Mesenchymal stem cell (in vitro differentiated cells and primary cell): ENCODE measurements around the gene ASH1L. TPM values are rescaled to one million over a fixed set of nuclear protein-coding genes. Genes with fewer than 3 reads are reported as not detected.
"Not testable (repeated sequence)": the region's sequence is repeated elsewhere in the genome, so short reads cannot be mapped to it uniquely, and the experiment has no call there.

Experiments
- DNase-seq: peaks from one replicate; pipeline ENCODE4 v3.0.0-alpha.2; 2013
- H2AFZ ChIP-seq: one replicate; pipeline ENCODE4 v1.6.1; 2013; ENCODE audit warnings: low read depth, mild to moderate bottlenecking, control low read depth, inconsistent platforms, low read length, moderate library complexity
- H2AK5ac ChIP-seq: 2 replicates; pipeline ENCODE4 v1.6.1; 2013; ENCODE audit warnings: low read length, moderate library complexity, mild to moderate bottlenecking, inconsistent platforms; ENCODE audit not compliant: severe bottlenecking
- H2BK120ac ChIP-seq: one replicate; pipeline ENCODE4 v1.6.1; 2013; ENCODE audit warnings: low read depth, mild to moderate bottlenecking, inconsistent platforms, low read length, moderate library complexity
- H2BK12ac ChIP-seq, 2 experiments: one replicate each; pipeline ENCODE4 v1.6.1; 2013; ENCODE audit warnings: inconsistent platforms in 2 of 2, low read length in 2 of 2, mild to moderate bottlenecking in 2 of 2, moderate library complexity in 2 of 2, control low read depth in 1 of 2
- H2BK15ac ChIP-seq: one replicate; pipeline ENCODE4 v1.6.1; 2013; ENCODE audit warnings: mild to moderate bottlenecking, low read depth, inconsistent platforms; ENCODE audit not compliant: poor library complexity, severe bottlenecking
- H2BK5ac ChIP-seq: 2 replicates; pipeline ENCODE4 v1.6.1; 2013; ENCODE audit warnings: low read depth, mild to moderate bottlenecking, low read length, control low read depth, inconsistent platforms; ENCODE audit not compliant: poor library complexity, severe bottlenecking
- H3K14ac ChIP-seq, 2 experiments: one replicate each; pipeline ENCODE4 v1.6.1; 2013; ENCODE audit warnings: inconsistent platforms in 2 of 2, low read length in 2 of 2, control low read depth in 1 of 2, mild to moderate bottlenecking in 1 of 2, moderate library complexity in 1 of 2
- H3K18ac ChIP-seq, 2 experiments: one replicate each; pipeline ENCODE4 v1.6.1; 2013; ENCODE audit warnings: inconsistent platforms in 2 of 2, low read length in 2 of 2, control low read depth in 1 of 2, low read depth in 1 of 2, mild to moderate bottlenecking in 1 of 2
- H3K23ac ChIP-seq, 2 experiments: one replicate each; pipeline ENCODE4 v1.6.1; 2013; ENCODE audit warnings: inconsistent platforms in 2 of 2, low read length in 2 of 2, mild to moderate bottlenecking in 2 of 2, moderate library complexity in 2 of 2, control low read depth in 1 of 2
- H3K27ac ChIP-seq: 2 replicates; pipeline ENCODE4 v1.5.1; 2013; ENCODE audit warnings: mild to moderate bottlenecking, moderate library complexity, low read length, control low read depth, inconsistent platforms; ENCODE audit not compliant: poor library complexity, severe bottlenecking
- H3K27me3 ChIP-seq, 2 experiments: 2 replicates each; pipeline versions ENCODE4 v1.6.1 to v1.7.0; 2013; ENCODE audit warnings: low read length in 2 of 2, mild to moderate bottlenecking in 2 of 2, moderate library complexity in 2 of 2, control low read depth in 1 of 2, inconsistent platforms in 1 of 2; ENCODE audit not compliant: control insufficient read depth in 1 of 2, insufficient read depth in 1 of 2
- H3K36me3 ChIP-seq, 2 experiments: 2 replicates each; pipeline versions ENCODE4 v1.6.1 to v1.7.0; 2013; ENCODE audit warnings: low read length in 2 of 2, control low read depth in 1 of 2, inconsistent platforms in 1 of 2, low read depth in 1 of 2, mild to moderate bottlenecking in 1 of 2; ENCODE audit not compliant: insufficient read depth in 2 of 2, control insufficient read depth in 1 of 2
- H3K4ac ChIP-seq, 2 experiments: one replicate each; pipeline ENCODE4 v1.6.1; 2013; ENCODE audit warnings: inconsistent platforms in 2 of 2, low read length in 2 of 2, mild to moderate bottlenecking in 2 of 2, moderate library complexity in 2 of 2, control low read depth in 1 of 2, low read depth in 1 of 2
- H3K4me1 ChIP-seq: 2 replicates; pipeline ENCODE4 v1.6.1; 2013; ENCODE audit warnings: low read depth, low read length, control low read depth; ENCODE audit not compliant: control insufficient read depth, insufficient read depth
- H3K4me2 ChIP-seq: 2 replicates; pipeline ENCODE4 v1.6.1; 2013; ENCODE audit warnings: low read length, mild to moderate bottlenecking, inconsistent platforms; ENCODE audit not compliant: poor library complexity, severe bottlenecking
- H3K4me3 ChIP-seq, 2 experiments: 2 replicates each; pipeline versions ENCODE4 v1.5.1 to v1.7.0; 2013; ENCODE audit warnings: low read length in 2 of 2, mild to moderate bottlenecking in 2 of 2, control low read depth in 1 of 2, low read depth in 1 of 2; ENCODE audit not compliant: insufficient read depth in 1 of 2
- H3K79me1 ChIP-seq: replicated peaks from 2 replicates; pipeline ENCODE4 v1.6.1; 2013; ENCODE audit warnings: mild to moderate bottlenecking, control low read depth, low read length, inconsistent platforms; ENCODE audit not compliant: poor library complexity, severe bottlenecking
- H3K9ac ChIP-seq: 2 replicates; pipeline ENCODE4 v1.7.0; 2013; ENCODE audit warnings: mild to moderate bottlenecking, low read length, moderate library complexity
- H3K9me3 ChIP-seq: 2 replicates; pipeline ENCODE4 v1.7.0; 2013; ENCODE audit warnings: mild to moderate bottlenecking, low read length; ENCODE audit not compliant: control insufficient read depth
- H4K8ac ChIP-seq: one replicate; pipeline ENCODE4 v1.6.1; 2013; ENCODE audit warnings: inconsistent platforms, mild to moderate bottlenecking, low read length, moderate library complexity
- H4K91ac ChIP-seq: one replicate; pipeline ENCODE4 v1.6.1; 2013; ENCODE audit warnings: mild to moderate bottlenecking, low read length, inconsistent platforms
- WGBS: methylation state at CpG from one replicate; pipeline ENCODE4 v1.1.7; 2013; ENCODE audit warnings: mixed read lengths; 5-methylcytosine and 5-hydroxymethylcytosine counted together
- polyA plus RNA-seq, 2 experiments: library from polyadenylated mRNA; stranded (reverse); fragments of 200-250 nt; gene quantifications; one replicate each; pipeline ENCODE4 v1.2.3, GENCODE V29; 2013

Gene ASH1L, protein sequence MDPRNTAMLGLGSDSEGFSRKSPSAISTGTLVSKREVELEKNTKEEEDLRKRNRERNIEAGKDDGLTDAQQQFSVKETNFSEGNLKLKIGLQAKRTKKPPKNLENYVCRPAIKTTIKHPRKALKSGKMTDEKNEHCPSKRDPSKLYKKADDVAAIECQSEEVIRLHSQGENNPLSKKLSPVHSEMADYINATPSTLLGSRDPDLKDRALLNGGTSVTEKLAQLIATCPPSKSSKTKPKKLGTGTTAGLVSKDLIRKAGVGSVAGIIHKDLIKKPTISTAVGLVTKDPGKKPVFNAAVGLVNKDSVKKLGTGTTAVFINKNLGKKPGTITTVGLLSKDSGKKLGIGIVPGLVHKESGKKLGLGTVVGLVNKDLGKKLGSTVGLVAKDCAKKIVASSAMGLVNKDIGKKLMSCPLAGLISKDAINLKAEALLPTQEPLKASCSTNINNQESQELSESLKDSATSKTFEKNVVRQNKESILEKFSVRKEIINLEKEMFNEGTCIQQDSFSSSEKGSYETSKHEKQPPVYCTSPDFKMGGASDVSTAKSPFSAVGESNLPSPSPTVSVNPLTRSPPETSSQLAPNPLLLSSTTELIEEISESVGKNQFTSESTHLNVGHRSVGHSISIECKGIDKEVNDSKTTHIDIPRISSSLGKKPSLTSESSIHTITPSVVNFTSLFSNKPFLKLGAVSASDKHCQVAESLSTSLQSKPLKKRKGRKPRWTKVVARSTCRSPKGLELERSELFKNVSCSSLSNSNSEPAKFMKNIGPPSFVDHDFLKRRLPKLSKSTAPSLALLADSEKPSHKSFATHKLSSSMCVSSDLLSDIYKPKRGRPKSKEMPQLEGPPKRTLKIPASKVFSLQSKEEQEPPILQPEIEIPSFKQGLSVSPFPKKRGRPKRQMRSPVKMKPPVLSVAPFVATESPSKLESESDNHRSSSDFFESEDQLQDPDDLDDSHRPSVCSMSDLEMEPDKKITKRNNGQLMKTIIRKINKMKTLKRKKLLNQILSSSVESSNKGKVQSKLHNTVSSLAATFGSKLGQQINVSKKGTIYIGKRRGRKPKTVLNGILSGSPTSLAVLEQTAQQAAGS (N-terminal part only)
- 8.8 TPM for polyA plus RNA-seq (2013, experiment 1 of 2)
- 8.1 TPM for polyA plus RNA-seq (2013, experiment 2 of 2)

DNA sequence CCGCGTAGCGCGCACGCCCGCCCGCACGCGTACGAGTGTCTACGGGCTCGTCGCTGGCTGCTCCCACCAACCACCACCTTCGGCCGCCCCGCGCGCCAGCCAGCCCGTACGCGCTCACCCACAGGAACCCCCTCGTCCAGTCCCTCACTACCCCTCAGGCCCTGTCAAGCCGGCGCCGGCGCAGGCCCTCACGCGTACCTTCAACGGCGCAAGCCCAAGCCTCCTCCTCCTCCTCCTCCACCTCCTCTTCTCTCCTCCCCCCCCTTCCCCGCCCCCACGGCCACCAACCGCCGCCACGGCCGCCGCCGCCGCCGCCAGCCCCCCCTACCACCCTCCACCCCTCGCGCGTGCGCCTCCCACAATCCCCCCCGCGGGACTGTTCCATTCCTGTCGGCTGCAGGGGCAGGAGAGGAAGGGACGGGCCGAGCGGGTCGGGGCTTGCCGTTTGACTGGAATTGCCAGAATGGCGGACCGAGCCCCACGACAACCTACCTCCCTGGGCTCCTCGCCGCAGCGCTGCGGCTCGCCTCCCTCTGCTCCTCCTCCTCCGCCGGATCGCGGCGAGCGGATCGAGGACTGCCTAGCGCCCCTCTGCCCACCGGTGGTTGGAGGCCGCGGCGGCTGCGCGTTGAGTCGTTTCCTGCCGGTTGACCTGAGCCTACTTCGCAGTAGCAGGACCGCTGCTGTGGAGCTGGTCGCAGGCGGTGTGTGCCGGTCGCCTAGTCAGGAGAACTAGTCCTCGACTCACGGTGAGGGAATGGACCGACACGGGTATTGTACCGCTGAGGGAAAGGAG is at the start of gene ASH1L:
ASH1L (minus strand) TSS at position 223 of the 796 bp plus-strand sequence. CDS start 41,284 bp downstream, outside the sequence.
- Histone ChIP-seq H2AK5ac (no peak within 1 kb of the TSS), H4K91ac (peak within 1 kb of the TSS; percentile 100), H2BK12ac (peak within 1 kb of the TSS; percentile 66 to 80), H3K4me3 (peak within 1 kb of the TSS; percentile 87 to 90), H2BK120ac (peak within 1 kb of the TSS; percentile 99), H3K4ac (peak within 1 kb of the TSS; percentile 97 to 99), H3K9ac (peak within 1 kb of the TSS; percentile 100), H3K79me1 (peaks cover 5% of the 10 kb centered on the region), H2BK15ac (peak within 1 kb of the TSS; percentile 98), H3K27ac (peak within 1 kb of the TSS; percentile 98), H3K36me3 (peaks cover 0 to 4% of the 10 kb centered on the region in 2 experiments), H2BK5ac (peak within 1 kb of the TSS; percentile 100), H3K18ac (peak within 1 kb of the TSS; percentile 99 to 100), H2AFZ (peak within 1 kb of the TSS; percentile 81), H3K4me1 (no peaks in the 10 kb centered on the region), H3K9me3 (no peaks in the 10 kb centered on the region), H3K23ac (peak within 1 kb of the TSS; percentile 98), H4K8ac (peak within 1 kb of the TSS; percentile 100), H3K27me3 (no peaks in the 10 kb centered on the region), H3K14ac (peak within 1 kb of the TSS in 1 of 2 experiments; percentile 97), H3K4me2 (peak within 1 kb of the TSS; percentile 53)
- under 1% methylated on average over 84 of the region's 87 CpGs for WGBS
- peak; percentile 96 for DNase-seq

DNA sequence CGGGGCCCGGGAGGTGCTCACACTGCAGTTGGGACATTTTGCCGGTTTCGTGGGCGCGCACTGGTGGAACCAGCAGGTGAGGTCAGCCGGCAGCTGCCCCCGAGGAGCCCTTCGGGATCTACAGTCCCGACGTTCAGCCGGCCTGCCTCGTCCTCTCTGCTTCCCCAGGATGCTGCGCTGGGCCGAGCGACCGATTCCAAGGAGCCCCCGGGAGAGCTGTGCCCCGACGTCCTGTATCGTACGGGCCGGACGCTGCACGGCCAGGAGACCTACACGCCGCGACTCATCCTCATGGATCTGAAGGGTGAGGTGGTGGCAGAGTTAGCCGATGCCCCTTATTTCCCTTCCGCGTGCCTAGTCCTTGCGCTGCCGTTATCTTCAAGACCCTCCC is 47.6 kb upstream of the ASH1L start:
- not testable (repeated sequence) for H3K4ac ChIP-seq, H3K79me1 ChIP-seq, H2AK5ac ChIP-seq, H2AFZ ChIP-seq, H3K18ac ChIP-seq, H3K4me1 ChIP-seq, H4K91ac ChIP-seq, H2BK5ac ChIP-seq, H3K14ac ChIP-seq, H2BK120ac ChIP-seq, DNase-seq, H2BK12ac ChIP-seq, H2BK15ac ChIP-seq, H3K4me2 ChIP-seq, H3K27me3 ChIP-seq, H4K8ac ChIP-seq, H3K23ac ChIP-seq, H3K27ac ChIP-seq, H3K9me3 ChIP-seq
- Histone ChIP-seq H3K4me3 (peak overlapping the region; percentile 58 to 85), H3K36me3 (peaks cover 11 to 16% of the 10 kb centered on the region in 2 experiments), H3K9ac (peak overlapping the region; percentile 89)
- WGBS: no CpG with 5 or more reads among the region's 33 CpGs

DNA sequence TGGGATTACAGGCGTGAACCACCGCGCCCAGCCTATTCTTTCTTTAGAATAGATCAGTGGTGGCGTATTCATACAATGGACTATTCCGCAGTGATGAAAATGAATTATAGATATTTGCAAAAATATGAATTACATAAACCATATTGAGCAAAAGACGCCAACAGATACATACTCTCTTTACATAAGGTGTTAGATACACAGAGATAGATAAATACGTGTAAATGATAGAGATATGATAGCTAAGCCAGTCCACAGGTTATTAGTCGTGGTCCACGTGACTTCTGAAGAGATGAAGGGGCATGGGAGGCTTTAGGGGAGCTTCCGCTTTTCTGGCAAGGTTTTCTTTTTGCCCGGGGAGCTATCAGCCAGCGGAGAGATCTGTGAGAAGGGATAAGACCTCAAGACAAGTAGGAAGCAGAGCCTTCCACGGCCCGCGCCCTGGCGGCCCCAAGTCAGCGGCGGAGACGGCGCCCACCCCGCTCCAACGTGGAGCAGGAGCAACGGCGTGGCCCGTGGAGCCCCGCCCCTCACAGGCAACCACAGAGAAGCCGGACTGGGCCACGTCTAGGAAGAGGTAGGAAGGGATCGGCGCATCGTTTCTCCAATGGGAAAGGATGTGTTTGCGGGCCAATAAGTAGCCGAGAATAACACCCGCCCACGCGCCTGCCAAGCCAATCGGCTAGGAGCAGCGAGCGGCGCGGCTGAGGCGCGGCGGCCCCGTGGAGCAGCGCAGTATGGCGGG is 47.1 kb upstream of the ASH1L start, which contains the start of gene MSTO1:
MSTO1 (plus strand) TSS at position 704 of the 742 bp plus-strand sequence; CDS start at position 735, 31 bp downstream.
- no peak within 1 kb of the TSS for H3K14ac ChIP-seq
- peaks cover 11 to 14% of the 10 kb centered on the region in 2 experiments for H3K36me3 ChIP-seq
- H2AK5ac ChIP-seq: no peak within 1 kb of the TSS
- H3K4ac ChIP-seq: no peak within 1 kb of the TSS
- no peak within 1 kb of the TSS for H4K91ac ChIP-seq
- peak within 1 kb of the TSS; percentile 89 for H3K9ac ChIP-seq
- no peak within 1 kb of the TSS for H3K23ac ChIP-seq
- H3K4me1 ChIP-seq: no peaks in the 10 kb centered on the region
- H2BK120ac ChIP-seq: no peak within 1 kb of the TSS
- peaks cover 7% of the 10 kb centered on the region for H3K79me1 ChIP-seq
- peak within 1 kb of the TSS; percentile 59 to 85 for H3K4me3 ChIP-seq
- H2AFZ ChIP-seq: peak within 1 kb of the TSS; percentile 60
- H2BK15ac ChIP-seq: no peak within 1 kb of the TSS
- H3K9me3 ChIP-seq: no peaks in the 10 kb centered on the region
- H3K27ac ChIP-seq: peak within 1 kb of the TSS; percentile 48
- H2BK12ac ChIP-seq: no peak within 1 kb of the TSS
- H3K18ac ChIP-seq: peak within 1 kb of the TSS; percentile 18 to 64
- DNase-seq: peak; percentile 99
- H2BK5ac ChIP-seq: peak within 1 kb of the TSS; percentile 5
- H3K4me2 ChIP-seq: peak within 1 kb of the TSS; percentile 76
- peak within 1 kb of the TSS; percentile 84 for H4K8ac ChIP-seq
- no peaks in the 10 kb centered on the region for H3K27me3 ChIP-seq
- WGBS: 1% methylated on average over 17 of the region's 47 CpGs
